HG02678 (cell line): Measurements from ENCODE around the gene CEP112.

Experiments used
- ATAC-seq: cut with Tn5 transposase; IDR thresholded peaks from one replicate; pipeline ENCODE4 v1.9.1; 2021; ENCODE audit warnings: mild to moderate bottlenecking, moderate library complexity; ENCODE audit not compliant: unreplicated experiment

Gene CEP112

DNA sequence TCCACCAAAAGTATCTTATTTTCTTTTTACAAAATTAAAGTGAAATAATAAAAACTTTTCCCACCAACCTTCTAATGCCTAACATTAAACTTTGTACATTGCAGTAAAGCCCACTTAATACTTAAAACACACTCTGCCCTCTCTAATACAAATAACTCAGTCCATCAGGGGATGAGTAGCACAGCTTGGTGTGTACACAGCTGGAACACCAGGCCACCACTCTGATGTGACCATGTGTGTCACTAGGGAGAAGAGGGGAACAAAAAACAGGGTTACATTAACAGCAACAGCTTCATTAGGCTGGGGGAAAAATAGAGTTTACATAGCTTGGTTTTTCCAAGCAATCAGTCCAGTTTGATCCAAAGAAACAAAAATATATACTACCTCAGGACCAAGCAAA lies 295.0 kb downstream of the CEP112 start:
- ATAC-seq: no peak

- ATAC-seq: no peak
These were observed 296.0 kb downstream of the CEP112 start for GRCh38 chr17:65895969-65896368.

- ATAC-seq: no peak
These were observed 298.1 kb downstream of the CEP112 start for GRCh38 chr17:65893692-65894279.

GRCh38 chr17:65892912-65893377 lies 299.0 kb downstream of the CEP112 start:
- no peak for ATAC-seq

GRCh38 chr17:65891231-65891735 lies 300.6 kb downstream of the CEP112 start:
- no peak for ATAC-seq

DNA sequence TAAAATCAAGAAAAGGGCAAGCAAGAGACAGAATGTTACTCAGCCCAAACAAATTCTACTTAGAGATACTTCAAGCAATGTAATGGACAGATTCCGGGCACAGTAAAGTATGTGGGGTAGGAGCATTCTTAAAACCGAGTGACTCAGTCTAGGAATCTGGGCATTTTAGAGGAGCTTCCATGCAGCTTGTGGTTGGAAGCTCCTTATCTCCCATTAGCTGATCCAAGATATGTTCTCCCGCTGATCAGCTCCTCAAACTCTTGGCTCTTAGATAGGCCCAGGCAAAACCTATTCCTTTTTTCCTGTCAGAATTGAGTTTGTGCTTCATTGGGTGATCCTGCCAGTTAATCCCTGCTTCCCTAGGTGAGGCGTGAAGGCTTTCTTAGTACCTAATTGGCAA lies 303.3 kb downstream of the CEP112 start:
- no peak for ATAC-seq

DNA sequence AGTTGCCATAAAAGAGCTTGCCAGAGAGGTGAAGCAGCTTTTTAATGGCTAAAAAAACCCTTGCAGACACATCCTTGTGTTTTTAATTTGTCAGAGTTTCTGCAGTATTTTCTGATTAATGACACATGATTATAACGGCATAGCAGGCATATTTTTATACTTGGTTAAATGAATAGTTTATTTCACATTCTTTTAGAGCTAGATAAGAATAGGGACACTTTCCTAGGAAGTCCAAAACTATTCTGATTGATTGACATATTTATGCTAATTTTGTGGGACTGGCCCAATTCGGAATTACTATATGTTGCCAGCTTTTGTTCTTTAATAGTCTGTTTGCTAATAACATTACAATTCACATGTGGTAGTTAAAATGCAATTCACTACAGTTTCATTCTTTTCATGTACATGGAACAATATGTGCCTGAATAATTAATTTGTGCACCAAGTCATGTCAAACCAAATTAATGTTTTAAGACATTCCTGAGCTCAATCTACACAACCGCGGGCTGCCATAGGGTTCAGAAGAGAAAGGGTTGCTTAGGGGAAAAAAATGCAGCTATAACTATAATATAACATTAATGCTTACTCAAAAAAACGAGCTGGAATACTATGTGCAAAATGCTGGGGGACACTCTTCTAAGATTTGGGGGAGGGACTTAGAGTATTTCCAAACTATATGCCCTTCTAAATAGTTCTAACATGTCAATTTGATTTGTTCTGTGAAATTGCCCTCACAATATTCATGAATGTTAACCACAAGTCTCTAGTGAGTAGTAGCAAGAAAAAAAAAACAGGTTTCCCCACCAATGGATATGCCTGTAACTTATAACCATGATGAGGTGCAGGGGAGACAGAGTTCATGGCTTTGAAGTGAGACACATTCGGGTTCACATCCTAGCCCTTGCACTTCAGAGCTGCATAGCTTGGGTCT lies 305.4 kb downstream of the CEP112 start:
- ATAC-seq: no peak

DNA sequence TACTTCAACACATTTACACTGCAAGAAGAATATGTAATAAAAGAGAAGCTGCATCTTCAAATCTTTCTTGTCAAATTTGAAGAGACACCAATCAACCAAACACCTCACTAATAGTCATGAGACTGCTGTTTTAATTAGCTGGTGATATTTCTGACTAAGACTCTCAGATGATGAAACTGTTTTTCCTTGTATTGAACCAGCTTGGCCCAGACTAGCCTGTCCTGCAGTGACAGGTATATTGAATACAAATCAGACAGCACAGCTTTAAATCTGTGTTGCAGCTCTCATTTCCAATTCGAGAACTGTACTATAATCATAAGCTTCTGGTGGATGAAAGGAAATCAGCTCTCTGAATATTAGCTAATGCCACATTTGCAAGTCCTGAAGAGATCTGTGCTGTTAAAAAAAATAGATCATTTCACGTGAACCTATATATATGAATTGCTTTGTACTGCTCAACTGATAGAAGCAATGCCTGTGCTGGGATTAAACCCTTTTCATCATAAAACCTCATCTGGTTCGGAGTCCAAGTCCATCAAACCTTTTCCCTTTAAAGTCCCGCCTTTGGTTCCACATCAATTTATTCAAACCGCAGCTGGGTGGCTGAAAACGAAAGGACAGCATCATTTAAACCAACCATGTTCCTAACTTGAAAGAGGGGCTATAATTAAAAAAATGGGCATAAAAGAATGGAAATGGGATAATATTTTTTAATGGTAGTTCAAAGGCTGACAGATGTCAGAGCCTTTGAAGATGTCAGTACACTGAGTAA lies 306.2 kb downstream of the CEP112 start:
- no peak for ATAC-seq

- ATAC-seq: no peak
These were observed 314.9 kb downstream of the CEP112 start for GRCh38 chr17:65876985-65877384.

GRCh38 chr17:65868881-65869280 lies 323.1 kb downstream of the CEP112 start:
- ATAC-seq: no peak

DNA sequence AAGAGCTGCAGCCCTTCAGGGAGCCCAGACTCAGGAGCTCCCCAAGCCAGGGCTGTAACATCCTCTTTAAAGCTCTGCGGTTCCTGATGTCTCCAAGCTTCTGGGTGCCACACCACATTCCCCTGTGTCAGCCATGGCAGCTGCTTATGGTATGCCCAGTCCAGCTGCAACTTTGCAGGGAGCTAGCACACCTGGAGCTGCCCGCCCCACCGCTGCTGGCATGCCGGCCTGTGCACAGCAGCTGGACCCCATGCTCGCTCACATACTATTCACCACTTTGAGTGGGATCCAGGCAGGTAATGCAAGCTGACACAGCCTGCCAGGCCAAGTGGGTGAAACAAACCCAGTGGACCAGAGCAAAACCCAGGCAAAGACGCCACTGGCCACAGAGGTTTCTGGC lies 324.9 kb downstream of the CEP112 start:
- no peak for ATAC-seq

DNA sequence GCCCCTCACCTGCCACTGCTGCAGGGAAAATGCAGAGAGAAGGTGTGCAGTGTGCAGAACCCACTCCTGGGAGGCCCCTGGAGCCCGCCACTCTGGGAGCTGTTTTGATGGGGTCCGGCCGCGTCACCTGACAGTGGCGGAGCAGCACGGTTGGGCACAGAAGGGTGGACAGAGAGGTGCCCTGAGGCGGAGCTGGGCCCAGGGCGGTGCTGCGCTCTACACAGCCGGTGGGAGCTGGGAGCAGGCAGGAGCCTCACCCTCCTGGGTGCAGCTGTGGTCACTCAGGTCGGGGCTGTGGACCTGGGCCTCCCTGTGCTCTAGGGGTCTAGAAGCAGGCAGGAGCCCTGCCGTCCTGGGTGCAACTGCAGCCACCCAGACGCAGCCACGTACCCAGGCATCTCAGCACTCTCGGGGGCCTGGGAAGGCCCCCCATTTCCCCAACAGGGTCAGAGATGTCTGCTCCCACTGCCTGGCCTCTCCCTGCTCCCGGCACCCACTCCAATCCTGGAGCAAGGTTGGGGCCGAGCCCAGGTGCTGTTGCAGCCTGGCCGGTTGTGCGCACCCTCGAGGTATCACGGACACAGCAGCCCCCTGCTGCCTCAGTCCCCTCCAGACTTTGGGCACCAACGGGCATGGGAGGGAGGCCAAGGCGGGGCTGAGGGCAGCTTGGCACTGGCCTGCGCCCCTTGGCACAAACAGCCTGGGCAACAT lies 326.1 kb downstream of the CEP112 start:
- no peak for ATAC-seq

- ATAC-seq: no peak
These were observed 327.5 kb downstream of the CEP112 start for GRCh38 chr17:65864394-65864793.

GRCh38 chr17:65857718-65858117 lies 334.2 kb downstream of the CEP112 start:
- no peak for ATAC-seq

GRCh38 chr17:65856865-65857264 lies 335.1 kb downstream of the CEP112 start:
- no peak for ATAC-seq

GRCh38 chr17:65855675-65856074 lies 336.3 kb downstream of the CEP112 start:
- no peak for ATAC-seq

DNA sequence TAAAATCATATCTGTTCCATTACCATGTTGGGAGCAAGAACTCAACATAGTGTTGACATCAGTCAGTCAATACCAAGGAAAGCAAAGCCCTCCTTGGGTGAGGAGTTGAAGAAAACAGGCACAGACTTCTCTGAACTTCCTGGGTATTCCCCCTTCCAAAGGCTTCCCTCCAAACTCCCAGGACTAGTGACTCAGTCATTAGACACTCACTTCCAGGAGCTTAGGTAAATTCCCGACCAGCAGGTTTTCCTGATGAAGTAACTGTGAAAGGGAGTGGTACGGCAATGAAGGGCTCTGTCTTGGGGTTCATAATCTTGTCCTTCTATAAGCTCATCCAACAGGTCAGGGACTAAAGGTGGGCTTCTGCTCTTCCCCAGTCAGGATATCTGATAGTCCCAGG lies 336.7 kb downstream of the CEP112 start:
- no peak for ATAC-seq

DNA sequence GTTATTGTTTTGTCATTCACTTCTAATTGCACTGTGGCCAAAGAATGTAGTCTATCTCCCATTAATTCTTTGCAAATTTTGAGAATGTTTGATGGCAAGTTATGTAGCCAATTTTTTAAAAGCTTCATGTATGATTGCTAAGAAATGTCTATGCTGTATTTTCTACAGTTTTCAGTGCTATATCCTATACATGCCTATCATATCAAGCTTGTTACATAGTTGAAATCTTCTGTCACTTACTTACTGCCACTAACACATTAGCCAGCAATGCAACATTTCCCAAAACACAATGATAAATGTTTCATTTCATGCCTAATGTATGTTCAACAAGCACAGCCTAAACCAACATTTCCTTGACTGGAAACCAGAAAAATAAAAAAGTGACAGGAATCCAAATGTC lies 338.1 kb downstream of the CEP112 start:
- no peak for ATAC-seq

DNA sequence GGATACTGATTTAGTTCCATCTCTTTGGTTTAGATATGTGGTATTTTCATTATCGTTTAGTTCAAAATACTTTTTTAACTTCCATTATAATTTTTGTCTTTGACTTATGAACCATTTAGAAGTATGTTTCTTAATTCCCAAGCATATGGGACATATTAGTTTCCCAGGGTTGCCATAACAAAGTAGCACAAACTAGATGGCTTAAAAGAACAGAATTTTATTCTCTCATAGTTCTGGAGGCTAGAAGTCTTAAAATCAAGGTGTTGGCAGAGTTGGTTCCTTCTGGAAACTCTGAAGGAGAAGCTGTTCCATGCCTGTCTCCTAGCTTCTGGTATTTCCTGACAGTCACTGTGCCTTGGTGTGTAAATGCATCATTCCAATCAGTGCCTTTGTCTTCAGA lies 339.0 kb downstream of the CEP112 start:
- no peak for ATAC-seq

GRCh38 chr17:65851965-65852736 lies 339.8 kb downstream of the CEP112 start:
- ATAC-seq: no peak
